HCT116 (cell line): ENCODE data around the gene BNC2. TPM values are rescaled to one million over a fixed set of nuclear protein-coding genes. Genes with fewer than 3 reads are reported as not detected.

ENCODE experiments used
- ATAC-seq: fragments of 200-7000 bp; cut with Tn5 transposase; 2 replicates; pipeline ENCODE4 v1.9.1; 2020; ENCODE audit warnings: mild to moderate bottlenecking, moderate library complexity
- BruUV-seq: library from RNA; stranded (reverse); fragments of 400-500 nt; replicated peaks from 2 replicates; lab custom pipeline; 2021; lab: Mats Ljungman, UMichigan
- CTCF ChIA-PET: fragments of 300-600 bp; sonication (Branson Sonifier 250); formaldehyde crosslinking; loops from one replicate; lab custom pipeline; 2021; ENCODE audit warnings: antibody characterized with exemption; lab: Charles Lee
- POLR2A ChIA-PET: fragments of 300-600, 350-600 bp; sonication (Branson Sonifier 250); formaldehyde crosslinking; loops from one replicate; lab custom pipeline; 2021; ENCODE audit warnings: antibody characterized with exemption; lab: Charles Lee
- RAD21 ChIA-PET, 2 experiments: fragments of 300-600 bp; sonication (Branson Sonifier 250); formaldehyde crosslinking; loops; one replicate each; lab custom pipeline; 2023; ENCODE audit warnings: low total read pairs in 2 of 2; ENCODE audit not compliant: uncharacterized antibody in 2 of 2, unreplicated experiment in 2 of 2, low non-redundant PET in 1 of 2; lab: Charles Lee
- DNase-seq: peaks from one replicate; pipeline ENCODE4 v3.0.0-alpha.2; 2010; ENCODE audit warnings: low read depth, low spot score
- H2AFZ ChIP-seq: fragments of 200-600 bp; shearing (Covaris generic), sonication (generic); 2 replicates; pipeline ENCODE4 v1.6.1; 2017; ENCODE audit warnings: low read depth, mixed run types, mixed read lengths, antibody characterized with exemption, low read length; ENCODE audit not compliant: poor library complexity, severe bottlenecking
- H3K27ac ChIP-seq: 2 replicates; pipeline ENCODE4 v1.5.1; 2012; ENCODE audit warnings: low read depth, low read length
- H3K27me3 ChIP-seq: fragments of 200-600 bp; sonication (generic); 2 replicates; pipeline ENCODE4 v1.6.1; 2016; ENCODE audit warnings: mixed run types, low read length, mixed read lengths; ENCODE audit not compliant: insufficient read depth
- H3K36me3 ChIP-seq, 2 experiments: fragments of 200-500 bp in 1 of 2; fragments of 200-600 bp in 1 of 2; sonication (Bioruptor generic) in 1 of 2; sonication (generic) in 1 of 2; 2 replicates each; pipeline versions ENCODE4 v1.5.1 to v1.6.1; 2014 to 2016; ENCODE audit warnings: low read length in 2 of 2, inconsistent platforms in 1 of 2, mixed read lengths in 1 of 2, mixed run types in 1 of 2; ENCODE audit not compliant: insufficient read depth in 2 of 2, control insufficient read depth in 1 of 2
- H3K4me1 ChIP-seq, 2 experiments: fragments of 200-600 bp in 1 of 2; sonication (generic) in 1 of 2; 2 replicates each; pipeline versions ENCODE4 v1.5.1 to v1.6.1; 2012 to 2017; ENCODE audit warnings: low read length in 2 of 2, inconsistent platforms in 1 of 2, mild to moderate bottlenecking in 1 of 2, mixed read lengths in 1 of 2, mixed run types in 1 of 2, moderate library complexity in 1 of 2; ENCODE audit not compliant: insufficient read depth in 2 of 2, control insufficient read depth in 1 of 2
- H3K4me2 ChIP-seq: fragments of 200-600 bp; sonication (generic); 2 replicates; pipeline ENCODE4 v1.6.1; 2017; ENCODE audit warnings: mixed run types, low read length, mixed read lengths
- H3K4me3 ChIP-seq, 2 experiments: fragments of 200-600 bp in 1 of 2; sonication (generic) in 1 of 2; replicated peaks in 1 of 2; 2 replicates each; pipeline ENCODE4 v1.5.1; 2011 to 2016; ENCODE audit warnings: low read length in 2 of 2, control low read depth in 1 of 2, low read depth in 1 of 2, mild to moderate bottlenecking in 1 of 2, mixed read lengths in 1 of 2, mixed run types in 1 of 2
- H3K79me2 ChIP-seq: fragments of 200-600 bp; sonication (generic); 2 replicates; pipeline ENCODE4 v1.6.1; 2017; ENCODE audit warnings: mild to moderate bottlenecking, mixed run types, low read length, moderate library complexity, mixed read lengths; ENCODE audit not compliant: insufficient read depth
- H3K9ac ChIP-seq: fragments of 200-600 bp; sonication (generic); 2 replicates; pipeline ENCODE4 v1.6.1; 2016; ENCODE audit warnings: low read length, mixed read lengths
- H3K9me2 ChIP-seq: fragments of 200-600 bp; sonication (generic), shearing (Covaris generic); 2 replicates; pipeline ENCODE4 v1.6.1; 2017; ENCODE audit warnings: mixed run types, mild to moderate bottlenecking, moderate library complexity; ENCODE audit not compliant: insufficient read depth
- H3K9me3 ChIP-seq, 2 experiments: fragments of 200-500 bp in 1 of 2; fragments of 200-600 bp in 1 of 2; sonication (Bioruptor generic) in 1 of 2; sonication (generic) in 1 of 2; 2 replicates each; pipeline ENCODE4 v1.6.1; 2014 to 2017; ENCODE audit warnings: low read length in 2 of 2, mixed read lengths in 2 of 2, inconsistent platforms in 1 of 2, low read depth in 1 of 2, mild to moderate bottlenecking in 1 of 2, mixed run types in 1 of 2, moderate library complexity in 1 of 2; ENCODE audit not compliant: control insufficient read depth in 1 of 2, insufficient read depth in 1 of 2
- H4K20me1 ChIP-seq: fragments of 200-600 bp; sonication (generic), shearing (Covaris generic); 2 replicates; pipeline ENCODE4 v1.6.1; 2017; ENCODE audit warnings: mixed run types, mild to moderate bottlenecking, moderate library complexity; ENCODE audit not compliant: insufficient read depth
- CBX3 ChIP-seq: IDR thresholded peaks from 2 replicates; pipeline ENCODE4 v1.6.1; 2012; ENCODE audit warnings: low read depth
- EGR1 ChIP-seq: IDR thresholded peaks from 2 replicates; pipeline ENCODE4 v1.6.1; 2012; ENCODE audit warnings: low read depth
- EZH2phosphoT487 ChIP-seq: fragments of 200-600 bp; IDR thresholded peaks from 2 replicates; pipeline ENCODE4 v1.6.1; 2018; ENCODE audit warnings: antibody characterized with exemption, borderline replicate concordance
- JUND ChIP-seq: IDR thresholded peaks from 2 replicates; pipeline ENCODE4 v1.6.1; 2012
- RAD21 ChIP-seq: IDR thresholded peaks from 2 replicates; pipeline ENCODE4 v1.6.1; 2012; ENCODE audit warnings: low read depth, mild to moderate bottlenecking
- REST ChIP-seq: IDR thresholded peaks from 2 replicates; pipeline ENCODE4 v1.6.1; 2012; ENCODE audit warnings: low read depth
- SIN3A ChIP-seq: IDR thresholded peaks from 2 replicates; pipeline ENCODE4 v1.6.1; 2012; ENCODE audit warnings: low read depth
- SRF ChIP-seq: IDR thresholded peaks from 2 replicates; pipeline ENCODE4 v1.6.1; 2012; ENCODE audit warnings: low read depth
- YY1 ChIP-seq: IDR thresholded peaks from 2 replicates; pipeline ENCODE4 v1.6.1; 2011; ENCODE audit warnings: low read length, low read depth, moderate library complexity, mild to moderate bottlenecking; ENCODE audit not compliant: insufficient replicate concordance; ENCODE audit errors: extremely low read depth
- ZFX ChIP-seq: fragments of 450-650 bp; IDR thresholded peaks from 2 replicates; pipeline ENCODE4 v1.6.1; 2017
- intact Hi-C: fragments of 100-400 bp; cut with micrococcal nuclease; formaldehyde crosslinking; loops from 2 replicates; pipeline ENCODE4 v1.10.0; 2022
- total RNA-seq: library from RNA; stranded (reverse); gene quantifications from one replicate; pipeline ENCODE4 v1.2.1, GENCODE V29; 2021; ENCODE audit not compliant: unreplicated experiment
- TF ChIP-seq, protein P1 (sequence below): IDR thresholded peaks from 2 replicates; pipeline ENCODE4 v1.6.1; 2012

The BNC2 gene
- total RNA-seq, 1 experiment from 2014 or later, result 0.37 TPM

GRCh38 chr9:16918920-16919319 is 48.5 kb upstream of the BNC2 start:
- ChIA-PET RAD21 (no interaction called here), CTCF (no interaction called here), POLR2A (no interaction called here)
- no peaks in the 10 kb centered on the region for H3K27me3 ChIP-seq
- H3K79me2 ChIP-seq, result no peaks in the 10 kb centered on the region
- no peak overlapping the region for H3K4me3 ChIP-seq
- no peak for ATAC-seq
- no peaks in the 10 kb centered on the region for H3K9me2 ChIP-seq
- no peak overlapping the region for H2AFZ ChIP-seq
- no peaks in the 10 kb centered on the region; a peak in 1 of 4 replicates for H3K4me1 ChIP-seq
- H3K27ac ChIP-seq, result no peak overlapping the region
- TF ChIP-seq, protein P1, sequence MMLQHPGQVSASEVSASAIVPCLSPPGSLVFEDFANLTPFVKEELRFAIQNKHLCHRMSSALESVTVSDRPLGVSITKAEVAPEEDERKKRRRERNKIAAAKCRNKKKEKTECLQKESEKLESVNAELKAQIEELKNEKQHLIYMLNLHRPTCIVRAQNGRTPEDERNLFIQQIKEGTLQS, result no peak
- TF ChIP-seq EGR1 (no peak), JUND (no peak), EZH2phosphoT487 (no peak), ZFX (no peak), SIN3A (no peak), YY1 (no peak), CBX3 (no peak), REST (no peak), SRF (no peak), RAD21 (no peak)
- DNase-seq, result no peak
- H3K9ac ChIP-seq, result no peak overlapping the region
- H3K9me3 ChIP-seq, result no peaks in the 10 kb centered on the region; a peak in 1 of 4 replicates
- intact Hi-C loops, result no loop called here
- H3K4me2 ChIP-seq, result no peak overlapping the region
- no peaks in the 10 kb centered on the region for H3K36me3 ChIP-seq
- no peaks in the 10 kb centered on the region for H4K20me1 ChIP-seq
- no TSS peak for BruUV-seq
